CD4-positive, alpha-beta T cell treated with Interleukin-6 for 4 hours (primary cell): ENCODE data around the gene MVB12B.
A peak's percentile ranks its signal among the peaks of the same experiment; 100 is the strongest.

Experiments
- DNase-seq: peaks from one replicate; pipeline ENCODE4 v3.0.0-alpha.2; 2020; ENCODE audit warnings: mixed read lengths

MVB12B gene

GRCh38 chr9:126388964-126389708, 62.5 kb downstream of the MVB12B start:
- DNase-seq: no peak

- no peak for DNase-seq
Observed at GRCh38 chr9:126389992-126390391, 63.4 kb downstream of the MVB12B start.

GRCh38 chr9:126390923-126391322, 64.3 kb downstream of the MVB12B start:
- DNase-seq: no peak

- DNase-seq: no peak
Observed at GRCh38 chr9:126391713-126392661, 65.4 kb downstream of the MVB12B start.

GRCh38 chr9:126392662-126393371, 66.2 kb downstream of the MVB12B start:
- no peak for DNase-seq

- DNase-seq: no peak
Observed at GRCh38 chr9:126393876-126394275, 67.2 kb downstream of the MVB12B start.

DNA sequence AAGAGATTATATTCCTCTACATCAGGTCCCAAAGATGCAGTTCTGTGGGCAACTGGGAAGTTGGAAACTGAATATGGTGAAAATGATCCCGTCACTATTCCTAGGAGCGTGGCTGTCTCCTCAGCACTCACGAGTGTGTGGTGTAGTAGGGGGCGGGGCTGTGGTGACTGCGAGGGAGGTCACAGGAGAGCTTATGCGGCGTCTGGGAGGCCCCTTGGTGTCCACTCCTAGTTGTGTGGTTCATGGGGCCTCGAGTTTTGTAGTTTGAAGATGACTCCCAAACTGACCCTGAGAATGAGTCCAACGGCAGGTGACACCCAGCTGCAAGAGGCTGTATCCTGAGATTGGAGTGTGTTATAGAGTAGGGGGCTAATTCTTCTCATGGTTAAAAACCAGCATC, 68.2 kb downstream of the MVB12B start:
- no peak for DNase-seq

DNA sequence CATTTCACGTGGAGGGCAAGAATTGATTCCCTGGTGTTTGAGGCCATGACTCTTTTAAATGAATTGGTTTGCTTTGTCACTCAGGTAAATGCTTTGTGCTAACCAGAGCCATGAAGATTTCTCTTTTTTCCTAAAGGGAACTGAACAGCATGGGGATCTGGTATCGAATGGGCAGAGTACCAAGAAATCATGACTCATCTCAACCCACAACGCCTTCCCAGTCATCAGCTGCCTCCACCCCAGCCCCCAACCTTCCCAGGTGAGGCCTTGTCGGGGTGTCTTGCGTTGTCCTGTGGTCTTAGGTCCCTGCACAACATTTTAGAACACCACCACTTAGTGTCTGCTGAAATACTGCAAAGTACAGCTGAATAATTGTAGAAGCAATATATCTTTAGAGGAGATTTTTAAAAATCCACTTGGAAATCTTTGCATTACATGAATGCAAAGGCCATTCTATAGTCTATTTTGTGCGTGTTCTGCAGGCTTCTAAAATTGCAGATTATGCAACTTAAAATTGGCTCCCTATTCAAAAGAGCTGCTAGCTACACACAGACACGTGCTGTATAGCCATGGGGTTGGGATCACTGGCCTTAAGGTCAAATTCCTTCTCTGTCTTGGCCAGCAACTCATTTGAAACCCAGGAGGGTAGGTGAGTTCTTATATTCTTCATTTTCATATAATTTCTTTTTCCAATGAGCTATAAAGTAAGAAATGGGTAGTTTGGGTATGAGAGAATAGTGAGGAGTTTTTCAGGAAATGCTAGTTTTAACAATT, 69.0 kb downstream of the MVB12B start:
- peak; percentile 27 for DNase-seq

DNA sequence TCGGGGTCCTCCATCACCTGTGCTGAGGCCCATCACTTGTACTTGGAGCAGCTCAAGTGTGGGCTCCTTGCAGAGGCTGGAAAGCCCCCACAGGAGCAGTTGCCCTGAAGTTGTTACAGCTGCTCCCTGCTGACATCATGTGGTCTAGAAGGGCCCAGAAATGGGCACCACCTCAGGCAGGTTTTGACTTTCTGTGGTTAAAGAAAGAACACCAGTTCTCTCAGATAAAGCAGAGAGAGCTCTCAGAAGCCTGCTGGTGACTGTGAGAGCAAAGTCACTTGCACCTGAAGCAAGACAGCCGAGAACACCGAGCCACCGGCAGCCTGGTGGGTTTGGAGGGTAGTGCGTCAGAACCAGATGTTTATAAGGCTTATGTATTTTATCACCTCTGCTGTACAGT, 70.4 kb downstream of the MVB12B start:
- DNase-seq: peak; percentile 47

DNA sequence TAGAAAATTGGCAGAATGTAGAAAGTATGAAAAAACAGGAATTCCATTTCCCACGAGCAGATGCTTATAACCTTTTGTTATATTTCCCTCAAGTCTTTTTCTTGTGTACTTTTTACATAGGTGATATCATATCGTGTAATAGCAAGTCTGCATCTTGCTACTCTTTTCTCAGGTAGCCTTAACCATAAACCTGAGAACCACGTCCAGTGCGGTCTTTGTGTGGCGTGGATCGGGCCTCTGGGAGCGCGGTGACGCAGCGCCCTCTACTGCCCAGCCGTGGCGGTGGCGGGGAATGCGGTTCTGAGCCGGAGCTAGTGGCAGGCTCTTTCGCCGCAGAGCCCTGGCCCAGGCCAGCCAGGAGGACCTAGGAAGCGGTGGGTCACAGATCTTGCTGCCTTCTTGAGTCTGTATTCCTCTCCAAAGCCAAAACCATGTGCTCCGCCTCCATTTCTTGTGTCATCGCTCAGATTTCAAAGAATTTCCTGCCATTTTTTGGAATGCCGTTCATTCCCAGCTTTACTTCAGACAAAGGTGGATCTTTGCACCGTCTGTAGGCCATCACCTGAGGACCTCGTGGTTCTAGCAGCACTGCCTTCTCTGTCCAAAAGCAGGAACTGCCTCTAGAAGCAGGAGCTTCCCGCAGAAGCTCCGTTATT, 71.9 kb downstream of the MVB12B start:
- DNase-seq: peak; percentile 75

- no peak for DNase-seq
Observed at GRCh38 chr9:126399251-126399650, 72.6 kb downstream of the MVB12B start.

GRCh38 chr9:126399789-126400188, 73.2 kb downstream of the MVB12B start:
- no peak for DNase-seq

DNA sequence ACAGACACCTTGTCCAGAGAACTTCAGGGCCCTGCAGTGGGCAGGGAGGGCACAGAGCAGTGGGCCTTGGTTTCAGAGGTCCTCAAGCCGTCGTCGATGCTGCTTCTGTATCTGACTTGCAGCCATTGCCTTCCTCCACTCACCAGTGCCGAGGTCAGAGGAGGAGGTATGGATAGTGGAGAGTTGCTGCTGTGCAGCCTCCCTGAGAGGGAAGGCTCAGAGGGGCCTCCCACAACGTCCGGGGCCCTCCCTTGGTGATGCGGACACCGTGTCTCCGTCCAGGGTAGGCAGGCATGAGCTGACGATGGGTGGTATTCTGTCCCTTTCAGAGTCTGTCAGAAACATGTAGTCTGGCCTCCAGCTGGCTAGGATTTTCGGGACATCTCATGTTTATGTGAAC, 73.9 kb downstream of the MVB12B start:
- DNase-seq: no peak

- no peak for DNase-seq
Observed at GRCh38 chr9:126401107-126401506, 74.5 kb downstream of the MVB12B start.

GRCh38 chr9:126401581-126401980, 75.0 kb downstream of the MVB12B start:
- no peak for DNase-seq

- DNase-seq: no peak
Observed at GRCh38 chr9:126403397-126403796, 76.8 kb downstream of the MVB12B start.

DNA sequence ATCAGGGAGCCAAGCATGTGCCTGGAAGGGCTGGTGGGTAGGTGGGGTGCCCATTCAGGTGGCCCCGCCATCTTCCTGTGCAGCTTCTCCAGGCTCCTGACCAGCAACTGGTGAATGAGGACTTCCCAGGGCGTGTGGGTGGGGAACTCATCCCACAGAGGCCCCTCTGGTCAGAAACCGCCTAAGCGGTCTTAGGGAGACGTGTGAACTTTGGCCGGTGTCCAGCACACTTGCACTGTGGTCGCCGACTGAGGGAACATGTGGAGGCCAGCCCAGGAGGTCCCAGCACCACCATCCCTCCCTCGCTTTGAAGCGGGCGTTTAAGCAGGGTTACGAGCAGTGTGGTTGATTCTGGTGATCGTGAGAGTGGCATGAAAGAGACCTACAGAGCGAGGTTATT, 77.8 kb downstream of the MVB12B start:
- DNase-seq: no peak

GRCh38 chr9:126406075-126406667, 79.5 kb downstream of the MVB12B start:
- DNase-seq: no peak

DNA sequence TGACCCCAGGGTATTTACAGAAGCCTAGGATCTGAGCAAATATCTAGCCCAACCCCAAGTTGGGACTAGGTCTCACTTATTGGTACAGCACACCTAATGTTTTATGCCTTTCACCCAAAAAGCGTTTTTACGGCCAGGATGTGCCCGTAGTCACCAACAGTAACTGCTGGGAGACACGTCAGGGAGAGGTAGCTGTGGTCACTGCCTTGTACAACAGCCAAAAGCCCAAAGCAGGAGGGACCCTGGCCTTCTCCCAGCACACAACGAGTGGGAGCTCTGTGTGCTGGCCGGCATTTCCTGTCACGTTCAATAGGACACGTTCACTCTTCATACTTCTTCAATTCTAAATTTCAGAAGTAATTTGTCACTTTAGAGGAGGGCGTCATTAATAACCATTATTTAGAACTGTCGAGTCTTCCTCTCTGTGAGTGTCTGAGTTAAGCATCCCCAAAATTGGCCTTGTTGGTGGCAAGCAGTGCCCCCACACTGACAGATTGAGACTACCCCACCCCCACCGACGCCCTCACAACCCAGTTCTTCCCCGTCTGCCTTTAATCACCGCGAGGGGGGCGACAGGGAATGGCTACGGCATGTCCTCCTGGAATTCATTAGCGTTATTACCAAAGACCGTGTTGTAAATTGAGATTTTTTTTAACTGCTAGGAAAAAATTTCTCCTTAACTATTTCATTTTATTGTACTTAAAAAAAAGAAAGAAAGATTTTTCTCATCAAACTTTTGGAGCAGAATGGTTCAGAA, 80.7 kb downstream of the MVB12B start:
- DNase-seq: no peak

- DNase-seq: no peak
Observed at GRCh38 chr9:126408004-126408403, 81.4 kb downstream of the MVB12B start.

GRCh38 chr9:126410229-126410628, 83.6 kb downstream of the MVB12B start:
- DNase-seq: no peak
